NCI-H1048 (cell line): ENCODE results near the gene MSL1.

Source experiments
- DNase-seq: peaks from one replicate; lab custom pipeline; 2025; lab: John Stamatoyannopoulos, UW

The MSL1 gene

DNA sequence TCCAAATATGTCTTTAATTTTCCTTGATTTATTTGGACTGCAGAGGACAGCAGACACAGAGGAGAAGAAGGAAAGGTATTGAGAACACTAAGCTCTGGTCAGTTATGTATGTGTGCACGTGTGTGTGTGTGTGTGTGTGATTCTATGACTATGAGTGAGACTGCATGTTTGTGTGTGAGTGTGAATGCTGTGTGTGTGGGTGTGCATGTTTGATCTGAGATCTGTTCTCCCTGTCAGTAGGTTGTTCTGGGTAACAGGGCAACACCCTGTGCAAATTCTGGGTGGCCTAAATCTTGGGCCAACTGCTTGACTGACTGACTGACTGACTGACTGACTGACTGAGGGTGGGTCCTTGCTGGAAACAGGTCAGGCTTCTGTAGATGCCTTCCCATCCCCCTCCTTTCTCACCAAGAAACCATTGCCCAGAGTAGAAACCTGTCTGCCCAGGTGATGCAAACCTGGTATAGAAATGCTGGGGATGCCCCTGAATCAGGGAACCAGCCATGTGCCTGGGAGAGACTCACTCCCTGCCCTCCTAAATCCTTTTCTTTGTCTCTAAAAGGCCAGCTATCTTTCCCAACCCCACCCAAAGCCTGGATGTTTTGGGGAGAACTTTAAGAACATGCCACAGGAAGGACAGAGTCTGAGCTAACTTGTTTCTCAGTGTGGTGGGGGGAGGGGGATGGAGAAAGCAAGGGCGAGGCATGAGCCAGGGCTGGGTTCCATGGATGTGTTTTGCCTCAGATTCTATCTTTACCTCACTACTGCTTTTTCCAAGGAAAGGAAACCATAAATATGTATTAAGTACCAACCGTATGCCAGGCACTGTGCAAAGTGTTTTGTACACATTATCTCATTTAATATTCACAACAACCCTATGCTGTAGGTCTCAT lies 16.9 kb upstream of the MSL1 start:
- DNase-seq = no peak

DNA sequence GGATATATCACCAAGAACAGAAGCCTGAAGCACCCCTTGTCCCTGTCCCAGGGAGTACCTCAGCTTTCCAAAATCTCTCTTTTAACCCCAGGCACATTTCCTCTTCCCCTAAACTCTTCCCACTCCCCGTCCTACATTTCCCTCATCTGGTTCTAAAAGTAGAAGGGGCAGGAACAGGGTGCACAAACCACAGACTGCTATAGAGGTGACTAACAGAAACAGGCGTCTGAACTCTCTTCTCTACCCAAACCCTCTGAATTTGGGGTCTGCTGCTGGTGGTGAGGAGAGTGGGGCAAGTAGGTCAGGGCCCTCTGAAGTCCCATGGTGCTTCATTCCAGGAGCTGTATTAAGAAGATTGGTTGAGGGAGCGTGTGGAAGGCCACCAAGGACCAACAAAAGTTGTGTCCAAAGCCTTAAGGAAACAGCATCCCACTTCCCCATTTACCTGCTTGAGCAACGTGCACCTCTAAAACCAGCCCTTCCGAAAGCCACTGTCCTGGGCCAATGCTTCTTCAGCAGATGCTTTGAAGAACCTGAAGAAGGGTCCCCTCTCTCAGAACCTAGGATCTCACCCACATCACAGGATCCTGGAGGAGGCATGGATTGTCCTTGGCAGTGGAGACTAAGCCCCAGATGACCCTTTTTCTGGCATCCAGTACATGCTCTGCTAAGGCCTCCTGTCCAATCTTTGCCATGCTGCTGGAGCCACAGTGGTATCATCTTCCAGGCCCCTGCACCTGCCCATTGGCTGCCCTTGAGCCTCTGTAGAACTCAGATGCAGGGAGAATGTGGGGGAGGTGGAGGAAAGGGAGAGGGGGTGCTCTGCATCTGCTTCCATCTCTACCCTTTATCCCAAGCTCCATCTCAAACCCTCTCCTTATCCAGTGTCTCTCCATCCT lies 15.7 kb upstream of the MSL1 start:
- no peak for DNase-seq

DNA sequence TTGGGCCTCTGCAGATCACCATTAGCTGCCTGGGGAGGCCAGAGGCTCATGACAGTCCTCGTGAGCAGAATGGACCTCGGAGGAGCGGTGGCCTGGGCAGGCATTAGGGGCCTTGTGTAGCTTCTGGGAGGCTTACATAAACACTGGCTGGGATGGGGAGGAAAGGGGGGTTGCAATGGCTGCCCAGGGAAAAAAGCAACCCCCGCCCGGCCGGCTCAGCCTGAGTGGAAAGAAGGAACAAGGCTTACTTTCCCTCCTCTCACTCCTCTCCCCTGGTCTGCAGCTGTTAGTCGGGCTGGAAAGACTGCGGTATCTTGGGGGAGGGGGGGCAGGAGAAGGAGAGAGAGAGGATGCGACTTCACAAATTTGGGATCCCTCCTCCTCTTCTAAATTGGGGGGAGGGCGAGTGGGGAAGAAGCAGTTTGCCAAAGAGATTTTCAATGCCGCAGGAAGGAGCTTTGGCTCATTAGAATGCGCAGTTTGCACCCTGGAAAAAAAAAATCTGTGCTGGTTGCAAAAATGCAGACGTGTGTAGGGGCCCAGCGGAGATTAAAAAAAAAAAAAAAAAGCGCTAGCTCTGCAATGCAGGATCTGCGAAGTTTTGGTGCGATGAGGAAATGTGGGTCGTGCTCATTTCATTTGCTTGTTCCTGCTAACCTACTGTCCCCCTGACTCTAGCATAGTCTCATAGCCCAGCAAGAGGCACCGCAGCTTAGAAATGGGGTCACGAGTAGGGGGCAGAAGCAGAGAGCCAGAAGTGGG lies 14.8 kb upstream of the MSL1 start:
- no peak for DNase-seq

DNA sequence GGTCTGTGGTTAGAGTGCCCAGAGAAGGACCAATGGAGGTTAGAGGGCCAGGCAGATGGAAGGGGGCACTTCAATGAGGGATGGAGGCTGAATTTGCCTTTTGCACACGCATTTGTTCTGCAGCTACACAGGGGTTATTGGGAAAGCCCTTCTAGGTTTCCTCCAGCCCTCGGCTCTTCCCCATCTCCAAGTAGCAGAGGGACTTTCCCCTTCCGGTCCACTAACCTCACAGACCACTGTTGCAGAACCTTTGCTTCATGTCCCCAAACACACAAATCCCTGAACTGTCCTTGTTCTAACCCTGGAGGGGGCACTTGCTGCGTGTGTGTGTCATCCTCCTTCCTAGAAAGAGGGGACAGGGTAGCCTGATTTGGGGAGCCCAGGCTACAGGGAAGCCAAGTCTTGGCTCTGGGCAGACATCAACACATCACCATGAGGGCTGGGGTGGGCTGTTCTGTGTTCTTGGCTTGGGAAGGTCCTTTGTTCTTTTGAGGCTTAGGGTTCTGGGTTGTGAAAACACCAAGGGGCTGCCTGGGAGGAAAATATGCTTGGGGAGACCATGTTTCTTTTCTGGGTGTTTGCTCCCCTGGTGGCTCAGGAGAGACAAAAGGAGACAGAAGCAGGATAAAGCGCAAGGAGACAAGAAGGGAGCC lies 14.1 kb upstream of the MSL1 start:
- DNase-seq = no peak

DNA sequence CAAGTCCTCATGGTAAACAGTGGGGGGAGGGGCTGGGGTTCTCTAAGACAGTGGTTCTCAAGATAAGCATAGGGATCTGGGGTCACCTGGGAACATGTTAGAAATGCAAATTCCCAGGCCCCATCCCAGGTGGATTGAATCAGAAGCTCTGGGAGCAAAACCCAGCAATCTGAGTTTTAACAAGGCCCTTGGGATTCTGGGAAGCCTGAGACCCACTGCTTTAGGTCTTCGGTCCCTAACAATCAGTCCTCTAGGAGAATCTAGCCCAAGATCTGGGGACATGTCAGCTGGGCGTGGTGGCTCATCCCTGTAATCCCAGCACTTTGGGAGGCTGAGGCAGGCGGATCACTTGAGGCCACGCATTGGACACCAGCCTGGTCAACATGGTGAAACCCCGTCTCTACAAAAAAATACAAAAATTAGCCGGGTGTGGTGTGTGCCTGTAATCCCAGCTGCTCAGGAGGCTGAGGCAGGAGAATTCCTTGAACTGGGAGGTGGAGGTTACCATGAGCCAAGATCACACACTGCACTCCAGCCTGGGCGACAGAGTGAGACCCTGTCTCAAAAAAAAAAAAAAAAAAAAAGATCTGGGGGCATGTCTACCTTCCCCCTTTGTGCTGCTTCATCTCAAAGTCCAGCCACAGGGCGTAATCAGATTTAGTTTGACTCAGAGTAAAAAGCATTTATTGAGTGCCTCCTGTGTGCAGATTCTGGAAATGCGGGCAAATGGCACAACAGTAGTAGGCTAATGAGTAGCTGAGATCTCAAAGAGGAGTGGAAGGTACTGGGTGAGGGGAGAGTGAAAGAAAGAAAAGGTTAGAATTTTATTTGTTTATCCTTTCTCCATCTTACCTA lies 12.6 kb upstream of the MSL1 start:
- no peak for DNase-seq

DNA sequence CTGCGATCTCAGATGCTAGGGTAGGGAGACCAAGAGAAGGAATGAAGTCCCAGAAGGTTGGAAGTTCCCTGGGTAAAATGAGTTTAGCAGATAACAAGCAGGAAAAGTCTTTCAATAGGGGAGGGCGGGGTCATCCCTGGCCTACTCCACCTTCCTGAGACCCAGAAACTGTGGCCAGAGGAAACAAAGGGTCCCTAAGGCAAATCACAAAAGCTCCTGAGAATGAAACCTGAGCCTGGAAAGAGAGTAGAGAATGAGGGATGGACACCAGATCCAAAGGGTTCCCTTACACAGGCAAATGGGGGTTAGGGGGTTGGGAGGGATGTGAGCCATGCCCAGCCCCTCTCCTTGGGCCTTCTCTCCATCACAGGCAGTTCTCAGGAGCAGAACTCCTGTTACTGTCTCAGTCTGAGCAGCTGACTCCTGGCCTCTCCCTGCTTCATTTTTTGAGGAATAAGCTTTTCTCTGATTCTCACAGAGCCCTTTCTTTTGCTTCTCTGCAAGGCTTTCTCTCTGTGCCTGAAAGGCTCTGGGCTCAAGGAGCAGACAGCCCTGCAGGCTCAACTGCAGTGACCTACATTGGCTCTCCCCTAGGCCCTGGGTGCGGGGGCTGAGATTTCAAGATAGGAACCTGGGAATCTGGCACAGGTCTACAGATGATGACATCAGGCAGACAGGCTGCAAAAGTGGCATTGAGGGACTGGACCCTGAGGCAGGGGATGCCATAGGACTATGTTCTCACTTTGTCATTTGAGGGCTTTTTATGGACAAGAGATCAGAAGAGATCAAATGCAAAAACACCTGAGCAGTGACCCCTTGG lies 11.5 kb upstream of the MSL1 start:
- no peak for DNase-seq

DNA sequence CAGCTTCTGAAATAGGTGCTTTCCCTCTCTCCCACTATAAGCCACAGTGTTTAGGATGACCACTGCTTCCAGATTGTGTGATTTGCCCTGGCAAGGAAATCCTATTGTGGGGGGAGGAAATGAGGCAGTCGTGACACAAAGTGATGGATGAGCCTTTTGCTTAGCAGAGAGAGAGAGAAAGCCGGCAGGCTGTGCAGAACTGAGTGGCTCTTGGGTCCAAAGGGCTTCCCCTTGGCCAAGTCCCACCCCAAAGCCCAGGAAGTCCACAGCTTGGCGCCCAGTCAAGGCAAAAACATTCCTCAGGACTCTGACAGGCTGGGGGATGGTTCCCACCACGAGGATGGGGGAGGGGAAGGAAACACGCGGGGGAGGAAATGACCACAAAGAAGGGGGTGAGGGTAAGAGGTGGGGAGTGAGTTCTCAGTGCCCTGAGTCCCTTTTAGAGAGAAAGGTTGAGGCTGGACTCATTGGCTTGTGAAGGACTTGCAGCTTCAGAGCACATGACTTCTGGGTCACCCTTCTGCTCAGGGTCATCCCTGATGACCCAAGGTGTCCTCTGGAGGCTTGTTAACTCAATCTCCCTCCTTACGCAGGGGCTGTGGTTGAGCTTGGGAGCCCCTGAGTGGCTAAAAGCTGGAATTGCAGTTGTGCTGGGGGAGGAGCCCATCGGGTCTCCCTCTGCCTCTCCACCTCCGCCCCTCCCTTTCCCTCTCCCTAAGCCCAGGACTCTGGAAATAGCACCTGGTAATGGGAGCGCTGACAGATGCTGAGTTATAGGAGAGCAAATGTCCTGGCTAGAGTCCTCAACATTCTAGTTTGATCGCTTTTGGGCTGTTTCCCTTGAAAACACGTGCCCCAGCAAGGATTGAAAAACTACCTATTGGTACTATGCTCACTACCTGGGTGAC lies 10.3 kb upstream of the MSL1 start:
- DNase-seq = peak; percentile 34

DNA sequence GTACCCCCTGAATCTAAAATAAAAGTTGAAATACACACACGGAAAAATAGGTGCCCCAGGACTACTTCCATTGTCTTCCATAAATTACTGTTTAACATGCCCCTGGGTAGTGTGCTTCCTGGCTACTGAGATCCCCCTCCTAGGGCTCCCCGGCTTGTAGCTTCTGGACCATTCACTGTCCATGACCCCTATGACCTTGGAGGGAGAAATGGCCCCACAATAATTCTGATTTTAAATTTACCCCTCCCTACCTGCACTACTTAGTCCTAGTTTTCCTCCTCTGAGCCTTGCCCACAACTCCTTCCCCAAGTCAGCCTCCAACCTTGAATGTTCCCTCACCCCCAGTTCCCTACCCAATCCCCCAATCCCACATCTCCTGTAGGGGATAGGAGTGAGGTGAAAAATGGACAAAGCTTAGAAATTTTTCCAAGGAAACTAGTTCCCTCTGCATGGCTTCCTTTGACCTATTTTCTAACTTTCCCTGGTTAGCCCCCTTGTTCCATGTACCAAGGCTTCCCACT lies 9.5 kb upstream of the MSL1 start:
- no peak for DNase-seq

DNA sequence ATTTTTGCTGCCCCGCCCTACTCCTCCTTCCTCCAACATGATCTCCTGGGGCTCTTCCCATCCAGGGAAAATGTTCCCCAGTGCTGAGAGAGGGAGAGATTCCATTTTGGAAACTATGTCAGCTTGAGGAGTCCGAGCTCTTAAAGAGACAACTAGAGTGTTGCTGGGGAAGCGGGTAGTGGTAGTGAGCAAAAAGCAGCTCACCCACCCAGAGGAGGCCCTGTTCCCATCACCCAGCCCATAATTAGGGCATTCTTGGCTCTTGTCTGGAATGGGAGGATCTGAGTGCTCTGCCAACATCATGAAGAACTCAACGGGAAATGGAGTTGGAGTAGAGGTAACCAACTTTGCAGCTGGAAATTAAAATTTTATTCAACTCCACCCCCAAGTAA lies 9.1 kb upstream of the MSL1 start:
- DNase-seq = no peak

DNA sequence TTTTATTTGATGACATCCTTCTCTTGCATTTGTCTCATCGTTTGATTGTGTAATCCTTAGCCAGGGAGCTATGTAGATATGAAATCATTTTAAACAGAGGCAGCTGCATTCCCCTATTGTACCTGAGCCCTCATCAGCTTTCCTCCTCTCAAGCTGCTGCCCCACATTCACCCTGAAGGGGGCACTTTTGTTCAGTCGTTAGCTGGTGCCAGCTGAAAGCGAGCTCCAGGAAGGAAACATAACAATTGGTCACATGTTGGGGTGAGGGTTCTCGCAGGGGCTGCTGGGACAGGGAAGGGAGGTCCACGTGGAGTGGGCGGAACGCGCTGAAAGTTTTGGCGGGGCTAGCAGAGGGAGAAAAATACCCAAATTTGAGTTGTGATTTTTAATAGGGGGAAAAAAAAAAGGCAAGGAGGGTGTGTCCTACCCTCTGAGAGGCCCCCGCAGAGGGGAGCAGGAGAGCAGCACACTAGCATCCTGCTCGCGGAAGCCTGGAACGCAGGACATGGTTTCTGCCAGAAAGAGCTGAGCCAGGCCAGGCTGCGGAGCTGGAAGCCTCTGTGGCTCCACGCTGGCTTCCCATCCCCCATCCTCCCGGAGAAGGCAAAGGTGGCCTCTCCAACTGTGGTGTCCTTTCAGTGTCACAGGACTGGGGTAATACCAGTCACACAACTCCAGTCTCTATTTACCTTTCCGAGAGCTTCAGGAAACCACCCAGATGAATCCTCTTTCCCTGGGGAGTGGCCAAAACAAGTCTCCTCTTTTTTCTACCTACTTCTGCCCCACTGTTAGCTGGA lies 8.5 kb upstream of the MSL1 start:
- peak; percentile 94 for DNase-seq

DNA sequence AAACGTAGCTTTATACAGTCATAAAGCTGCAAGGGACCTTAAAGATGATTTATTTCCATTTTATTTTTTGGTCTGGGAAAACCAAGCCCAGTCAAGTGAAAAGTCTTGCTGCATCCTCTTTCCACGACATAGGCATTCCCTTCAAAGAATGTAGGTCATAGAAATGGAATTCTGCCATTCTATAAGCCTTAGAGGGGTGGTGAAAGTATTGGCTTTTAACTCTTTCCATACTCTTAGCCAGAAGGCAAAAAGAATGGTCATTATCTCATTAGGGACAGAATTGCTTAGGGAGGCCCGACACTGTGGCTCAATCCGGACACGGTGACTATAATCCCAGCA lies 7.9 kb upstream of the MSL1 start:
- no peak for DNase-seq

DNA sequence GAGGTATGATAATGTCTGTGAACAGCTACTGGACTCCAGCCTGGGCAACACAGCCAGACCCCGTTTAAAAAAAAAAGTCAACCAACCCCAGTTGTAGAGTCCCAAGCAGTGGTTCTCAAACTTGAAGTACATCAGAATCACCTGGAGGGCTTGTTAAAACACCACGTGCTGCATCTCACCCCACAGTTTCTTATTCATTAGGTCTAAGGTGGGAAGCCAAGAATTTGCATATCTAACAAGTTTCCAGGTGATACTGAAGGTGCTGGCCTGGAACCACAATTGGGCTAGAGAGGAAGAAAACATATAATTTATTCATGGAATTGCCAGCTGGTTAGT lies 6.7 kb upstream of the MSL1 start:
- no peak for DNase-seq

DNA sequence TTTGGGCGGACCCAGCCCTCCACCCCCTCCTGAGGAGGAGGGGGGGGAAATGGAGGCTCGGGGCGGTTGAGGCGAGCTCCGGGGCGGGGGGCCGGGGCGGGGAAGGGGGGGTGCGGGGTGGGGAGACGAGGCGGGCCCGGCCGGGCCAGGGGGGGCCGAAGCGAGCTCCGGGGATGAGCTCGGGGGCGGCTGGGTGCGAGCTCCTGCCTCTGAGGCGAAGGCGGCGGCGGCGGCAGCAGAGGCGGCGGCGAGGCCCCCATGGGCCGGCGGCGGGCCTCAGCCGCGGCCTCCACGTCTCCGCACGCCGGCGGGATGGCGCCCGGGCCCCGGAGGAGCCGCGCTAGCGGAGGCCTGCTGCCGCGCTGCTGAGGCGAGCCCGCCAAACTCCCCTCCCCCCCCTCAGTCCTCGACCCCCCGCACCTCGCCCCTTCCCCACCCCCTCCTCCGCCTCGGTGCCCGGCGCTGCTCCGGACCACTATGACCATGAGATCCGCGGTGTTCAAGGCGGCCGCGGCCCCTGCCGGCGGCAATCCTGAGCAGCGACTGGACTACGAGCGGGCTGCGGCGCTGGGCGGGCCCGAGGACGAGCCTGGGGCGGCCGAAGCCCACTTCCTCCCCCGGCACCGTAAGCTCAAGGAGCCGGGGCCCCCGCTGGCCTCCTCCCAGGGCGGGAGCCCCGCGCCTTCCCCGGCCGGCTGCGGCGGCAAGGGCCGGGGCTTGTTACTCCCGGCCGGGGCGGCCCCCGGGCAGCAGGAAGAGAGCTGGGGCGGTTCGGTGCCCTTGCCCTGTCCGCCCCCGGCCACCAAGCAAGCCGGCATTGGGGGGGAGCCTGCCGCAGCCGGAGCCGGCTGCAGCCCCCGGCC lies 596 bp downstream of the MSL1 start:
- DNase-seq = no peak

DNA sequence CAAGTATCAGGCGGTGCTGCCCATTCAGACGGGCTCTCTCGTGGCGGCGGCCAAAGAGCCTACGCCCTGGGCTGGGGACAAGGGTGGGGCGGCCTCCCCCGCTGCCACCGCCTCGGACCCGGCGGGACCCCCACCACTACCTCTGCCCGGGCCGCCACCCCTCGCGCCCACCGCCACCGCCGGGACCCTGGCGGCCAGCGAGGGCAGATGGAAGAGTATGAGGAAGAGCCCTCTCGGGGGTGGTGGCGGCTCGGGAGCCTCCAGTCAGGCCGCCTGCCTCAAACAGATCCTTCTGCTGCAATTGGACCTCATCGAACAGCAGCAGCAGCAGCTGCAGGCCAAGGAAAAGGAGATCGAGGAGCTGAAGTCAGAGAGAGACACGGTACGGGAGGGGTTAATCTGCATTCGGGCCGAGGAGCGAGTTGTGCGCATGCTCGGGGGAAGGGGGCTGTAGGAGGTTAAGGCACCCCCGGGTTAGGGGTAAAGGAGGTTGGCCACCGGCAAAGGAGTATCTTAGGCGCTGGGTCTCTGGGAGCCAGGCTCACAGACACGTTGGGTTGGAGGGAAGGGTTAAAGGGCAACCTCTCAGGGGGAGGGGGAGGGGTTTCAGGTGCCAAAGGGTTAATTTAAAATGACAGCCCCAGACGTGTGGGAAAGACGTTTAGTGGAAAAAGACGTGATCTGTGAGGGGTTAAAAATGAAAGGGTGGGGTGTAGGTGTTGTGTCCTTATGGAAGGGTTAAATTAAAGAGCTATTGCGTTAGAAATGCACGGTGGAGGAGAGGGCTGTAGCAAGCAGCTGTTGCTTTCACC lies 1.4 kb downstream of the MSL1 start:
- no peak for DNase-seq

DNA sequence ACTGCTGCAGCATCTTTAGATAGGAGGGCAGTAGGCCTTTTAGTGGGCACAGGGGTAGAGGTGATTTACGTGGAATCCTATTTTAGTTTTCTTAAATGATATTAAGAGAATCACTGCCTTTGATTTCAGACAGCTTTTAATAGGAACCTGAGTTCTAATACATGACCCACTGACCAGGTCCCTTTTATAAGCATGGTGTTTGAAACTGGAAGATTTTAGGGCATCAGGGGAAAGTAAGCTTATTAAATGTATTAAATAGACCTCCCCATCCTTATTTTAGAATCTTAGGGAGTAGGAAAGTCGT lies 2.0 kb downstream of the MSL1 start:
- DNase-seq = no peak
